C4-2B (cell line): ENCODE data around the gene ZNF280A.

Source experiments
- ZFX ChIP-seq: fragments of 450-650 bp; IDR thresholded peaks from 2 replicates; pipeline ENCODE4 v1.6.1; 2017
- TF ChIP-seq, protein P1 (sequence below): fragments of 450-650 bp; conservative IDR thresholded peaks from 2 replicates; pipeline ENCODE4 v1.5.1; 2017; ENCODE audit warnings: mild to moderate bottlenecking

DNA sequence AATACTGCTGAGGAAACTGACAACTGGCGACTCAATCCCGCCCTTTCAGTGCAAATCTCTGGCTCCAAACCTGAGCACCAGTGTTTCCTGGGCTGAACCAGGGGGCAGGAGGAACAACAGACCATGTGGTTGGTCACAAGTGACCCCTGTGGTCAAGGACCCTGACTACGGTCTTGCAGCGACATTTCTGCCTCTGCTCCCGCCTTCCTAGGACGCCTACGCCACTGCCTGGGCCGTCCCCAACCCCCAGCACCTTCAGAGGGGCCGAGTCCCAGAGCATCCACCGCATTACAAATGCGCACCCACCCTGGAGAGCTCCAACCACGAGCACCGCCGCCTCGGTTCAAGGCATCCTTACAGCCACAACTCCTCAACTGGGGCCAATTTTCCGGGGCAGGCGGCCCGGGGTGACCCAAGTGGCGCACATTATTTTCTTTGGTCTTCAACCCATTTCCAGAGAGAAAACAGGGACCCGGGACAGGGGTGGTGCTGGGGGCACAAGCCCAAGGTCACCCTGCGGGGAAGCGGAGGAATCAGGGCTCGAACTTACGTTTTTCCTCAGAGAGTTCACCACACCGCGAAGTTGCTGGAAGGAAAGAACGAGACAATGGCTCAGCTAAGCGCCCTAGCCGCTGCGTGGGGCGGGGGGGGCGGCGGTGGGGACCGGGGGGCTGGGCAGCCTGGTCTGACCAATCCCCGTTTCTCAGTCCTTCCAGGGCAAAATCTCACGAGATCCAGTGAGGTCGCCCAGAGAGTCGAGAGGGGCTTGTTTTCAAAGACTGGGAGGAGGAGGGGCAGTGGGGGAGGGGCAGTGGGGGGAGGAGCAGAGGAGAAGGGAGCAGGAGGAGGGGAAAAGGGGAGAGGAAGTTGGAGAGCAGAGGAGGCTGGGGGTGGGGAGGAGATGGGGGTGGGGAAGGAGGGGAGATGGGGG, 37.2 kb upstream of the ZNF280A start:
- TF ChIP-seq, protein P1, sequence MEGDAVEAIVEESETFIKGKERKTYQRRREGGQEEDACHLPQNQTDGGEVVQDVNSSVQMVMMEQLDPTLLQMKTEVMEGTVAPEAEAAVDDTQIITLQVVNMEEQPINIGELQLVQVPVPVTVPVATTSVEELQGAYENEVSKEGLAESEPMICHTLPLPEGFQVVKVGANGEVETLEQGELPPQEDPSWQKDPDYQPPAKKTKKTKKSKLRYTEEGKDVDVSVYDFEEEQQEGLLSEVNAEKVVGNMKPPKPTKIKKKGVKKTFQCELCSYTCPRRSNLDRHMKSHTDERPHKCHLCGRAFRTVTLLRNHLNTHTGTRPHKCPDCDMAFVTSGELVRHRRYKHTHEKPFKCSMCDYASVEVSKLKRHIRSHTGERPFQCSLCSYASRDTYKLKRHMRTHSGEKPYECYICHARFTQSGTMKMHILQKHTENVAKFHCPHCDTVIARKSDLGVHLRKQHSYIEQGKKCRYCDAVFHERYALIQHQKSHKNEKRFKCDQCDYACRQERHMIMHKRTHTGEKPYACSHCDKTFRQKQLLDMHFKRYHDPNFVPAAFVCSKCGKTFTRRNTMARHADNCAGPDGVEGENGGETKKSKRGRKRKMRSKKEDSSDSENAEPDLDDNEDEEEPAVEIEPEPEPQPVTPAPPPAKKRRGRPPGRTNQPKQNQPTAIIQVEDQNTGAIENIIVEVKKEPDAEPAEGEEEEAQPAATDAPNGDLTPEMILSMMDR: no peak
- no peak for TF ChIP-seq ZFX
